NCI-H2227 (cell line): ENCODE measurements around the gene NTSR1.

ENCODE experiments used
- DNase-seq: peaks from one replicate; lab custom pipeline; 2025; ENCODE audit not compliant: unreplicated experiment; lab: John Stamatoyannopoulos, UW

NTSR1 gene

DNA sequence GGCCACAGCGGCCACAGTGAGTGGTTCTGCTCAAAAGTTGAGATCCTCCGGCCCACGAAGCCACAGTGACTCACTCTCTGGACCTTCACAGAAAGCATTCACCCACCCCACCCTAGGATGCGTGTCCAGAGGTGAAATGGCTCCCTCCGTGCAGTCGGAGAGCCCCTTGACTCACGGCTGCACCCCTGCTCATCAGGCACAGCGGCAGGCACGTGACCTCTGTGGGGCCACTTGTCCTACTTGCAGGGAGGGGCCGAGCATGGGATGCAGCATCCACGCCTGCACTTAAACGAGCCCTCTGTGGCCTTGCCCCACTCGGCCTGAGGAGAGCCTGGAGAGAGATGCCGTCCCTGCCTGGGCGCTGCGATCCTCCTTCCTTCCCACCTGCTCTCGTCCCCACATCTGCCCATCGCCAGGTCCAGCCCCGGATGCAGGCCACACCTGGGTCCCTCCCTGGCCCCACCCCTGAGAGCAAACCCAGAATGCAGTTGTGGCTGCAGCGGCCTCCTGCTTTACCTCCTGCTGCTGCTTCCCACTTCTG is 28.7 kb downstream of the NTSR1 start:
- no peak for DNase-seq

DNA sequence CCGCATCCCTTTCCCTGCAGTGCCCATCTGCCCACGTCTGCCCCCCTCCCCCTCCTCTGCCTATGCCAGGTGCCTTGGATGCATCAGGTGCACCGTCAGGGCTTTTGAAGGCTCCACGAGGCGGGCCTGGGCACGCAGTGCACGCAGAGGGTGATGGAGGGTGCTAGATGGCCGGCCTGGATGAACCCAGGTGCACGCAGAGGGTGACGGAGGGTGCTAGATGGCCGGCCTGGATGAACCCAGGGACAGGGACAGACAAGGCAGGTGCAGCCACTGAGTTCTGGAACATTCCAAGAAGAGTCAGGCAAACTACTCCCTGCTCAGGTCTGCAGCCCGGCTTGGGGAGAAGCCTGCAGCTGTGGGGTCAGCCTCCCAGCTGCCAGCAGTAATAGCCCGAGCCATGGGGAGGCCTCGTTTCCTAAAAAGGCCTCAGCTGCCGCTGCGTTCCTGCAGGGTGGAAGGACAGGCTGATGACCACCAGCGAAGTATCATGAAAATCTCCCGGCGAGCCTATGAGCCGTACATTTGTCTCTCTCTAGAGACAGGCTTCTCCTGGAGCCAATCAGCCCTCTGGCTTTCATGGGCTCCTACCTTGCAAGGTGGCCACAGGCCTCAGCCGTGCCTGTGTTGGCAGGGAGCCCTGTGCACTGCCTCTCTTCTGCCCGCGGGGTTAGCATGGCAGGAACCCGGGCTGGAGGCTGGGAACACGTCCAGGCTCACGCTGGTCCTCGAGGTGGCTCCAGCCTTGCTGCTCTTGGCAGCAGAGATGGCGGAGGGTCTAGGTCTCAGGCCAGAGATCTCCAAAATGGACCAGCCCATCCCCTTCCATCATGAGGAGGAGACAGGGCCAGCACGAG is 29.6 kb downstream of the NTSR1 start:
- DNase-seq = no peak

DNA sequence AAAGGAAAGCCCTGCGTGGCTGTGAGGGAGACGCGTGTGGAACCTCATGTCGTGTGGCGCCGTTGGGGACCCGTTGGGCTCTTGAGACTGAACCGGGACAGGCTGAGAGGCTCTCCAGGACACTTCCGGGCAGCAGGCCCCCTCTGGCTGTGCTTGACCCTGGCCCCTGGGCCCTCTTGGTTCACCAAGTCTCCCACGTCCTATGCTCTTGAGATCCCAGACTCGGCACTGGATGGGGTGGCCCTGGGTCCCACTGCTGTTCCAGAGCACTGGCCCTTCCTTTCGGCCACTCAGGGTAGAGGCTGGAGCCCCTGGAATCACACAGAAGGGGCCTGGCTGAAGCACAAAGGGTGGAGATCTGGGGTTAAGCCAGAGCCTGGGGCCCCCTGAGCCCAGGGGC is 30.4 kb downstream of the NTSR1 start:
- no peak for DNase-seq

DNA sequence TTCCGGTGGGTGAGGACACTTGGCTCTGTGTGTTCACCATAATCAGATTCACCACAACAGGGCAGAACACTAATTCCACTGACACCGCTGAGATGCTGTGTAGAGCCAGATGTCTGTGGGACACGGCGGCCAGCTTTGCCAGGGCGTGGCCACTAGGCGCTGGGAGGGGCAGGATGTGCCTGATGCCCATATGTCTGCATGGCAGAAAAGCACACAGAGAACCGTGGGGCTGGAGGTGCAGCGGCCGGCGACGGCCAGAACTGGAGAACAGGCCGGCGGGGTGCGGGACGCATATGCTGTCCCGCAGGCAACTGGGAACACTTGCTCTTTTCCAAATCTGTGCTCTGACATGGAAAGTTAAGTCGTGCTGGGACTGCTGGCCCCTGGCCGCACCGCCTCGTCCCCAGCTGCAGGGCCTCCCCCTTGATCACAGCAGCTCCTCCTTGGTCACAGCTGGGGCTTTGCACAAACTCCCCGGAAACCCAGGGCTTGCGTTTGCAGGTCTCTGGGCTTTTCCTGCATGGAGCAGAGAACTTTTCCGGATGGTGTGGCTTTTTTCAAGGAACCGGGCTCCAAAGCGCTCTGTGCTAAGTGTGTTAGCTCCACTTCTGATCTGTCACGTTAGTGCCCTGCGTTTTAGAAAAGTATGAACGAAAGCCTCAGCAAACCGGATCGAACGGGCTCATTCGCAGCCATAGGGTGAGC is 31.1 kb downstream of the NTSR1 start:
- no peak for DNase-seq

DNA sequence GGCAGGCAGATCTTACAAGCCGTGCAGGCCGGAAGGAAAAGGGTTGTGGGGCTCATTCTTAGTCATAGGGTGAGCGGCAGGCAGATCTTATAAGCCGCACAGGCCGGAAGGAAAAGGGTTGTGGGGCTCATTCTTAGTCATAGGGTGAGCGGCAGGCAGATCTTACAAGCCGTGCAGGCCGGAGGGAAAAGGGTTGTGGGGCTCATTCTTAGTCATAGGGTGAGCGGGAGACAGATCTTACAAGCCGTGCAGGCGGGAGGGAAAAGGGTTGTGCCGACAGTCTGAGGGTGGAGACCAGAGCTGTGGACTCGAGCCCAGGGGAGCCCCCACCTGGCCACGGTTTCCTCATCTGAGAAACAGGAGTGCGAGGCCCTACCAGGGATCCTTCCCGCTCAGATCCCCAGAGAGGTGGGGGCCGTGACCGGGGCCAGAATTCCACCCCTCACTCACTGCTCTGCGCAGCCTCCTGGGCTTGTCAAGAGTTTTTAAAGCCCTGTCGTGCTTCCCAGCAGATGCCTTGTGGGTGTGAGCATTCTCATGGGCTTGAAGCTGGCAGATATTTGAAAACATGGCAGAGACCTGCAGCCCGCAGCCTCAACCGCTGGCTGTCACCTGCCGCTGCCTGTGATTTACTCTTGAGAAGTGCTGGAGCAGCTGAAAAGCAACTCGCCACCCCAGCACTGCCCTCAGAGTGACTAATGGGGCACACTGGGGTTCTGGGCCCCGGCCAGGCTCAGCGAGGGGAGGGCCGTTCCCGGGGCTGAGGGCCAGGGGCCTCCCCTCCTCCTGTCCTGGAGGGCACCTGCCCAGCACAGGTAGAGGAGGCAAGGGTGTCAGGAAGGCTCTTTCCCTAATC is 31.9 kb downstream of the NTSR1 start:
- no peak for DNase-seq

DNA sequence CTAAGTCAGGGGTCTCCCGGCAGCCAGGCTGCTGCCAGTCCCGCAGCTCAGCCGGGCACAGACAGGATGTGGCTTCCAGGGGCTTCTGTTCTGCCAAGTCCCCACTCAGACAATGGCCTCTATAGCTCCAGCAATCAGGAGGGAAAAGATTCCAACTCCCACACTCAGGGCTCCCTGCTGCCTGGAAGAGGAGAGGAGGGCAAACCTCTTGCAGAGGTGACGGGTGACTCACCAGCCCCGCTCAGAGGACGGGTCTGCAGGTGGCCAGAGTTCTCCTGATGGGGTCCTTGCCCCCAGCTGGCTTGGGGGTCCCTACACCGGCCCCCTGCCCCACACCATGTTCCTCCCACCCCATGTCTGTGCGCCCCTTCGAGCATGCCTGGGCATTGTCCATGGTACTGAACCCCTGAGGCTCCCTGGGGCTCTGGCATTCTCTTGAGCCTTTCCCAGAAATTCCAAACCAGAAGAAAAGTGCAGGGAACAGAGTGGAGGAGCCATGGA is 32.6 kb downstream of the NTSR1 start:
- DNase-seq = no peak

DNA sequence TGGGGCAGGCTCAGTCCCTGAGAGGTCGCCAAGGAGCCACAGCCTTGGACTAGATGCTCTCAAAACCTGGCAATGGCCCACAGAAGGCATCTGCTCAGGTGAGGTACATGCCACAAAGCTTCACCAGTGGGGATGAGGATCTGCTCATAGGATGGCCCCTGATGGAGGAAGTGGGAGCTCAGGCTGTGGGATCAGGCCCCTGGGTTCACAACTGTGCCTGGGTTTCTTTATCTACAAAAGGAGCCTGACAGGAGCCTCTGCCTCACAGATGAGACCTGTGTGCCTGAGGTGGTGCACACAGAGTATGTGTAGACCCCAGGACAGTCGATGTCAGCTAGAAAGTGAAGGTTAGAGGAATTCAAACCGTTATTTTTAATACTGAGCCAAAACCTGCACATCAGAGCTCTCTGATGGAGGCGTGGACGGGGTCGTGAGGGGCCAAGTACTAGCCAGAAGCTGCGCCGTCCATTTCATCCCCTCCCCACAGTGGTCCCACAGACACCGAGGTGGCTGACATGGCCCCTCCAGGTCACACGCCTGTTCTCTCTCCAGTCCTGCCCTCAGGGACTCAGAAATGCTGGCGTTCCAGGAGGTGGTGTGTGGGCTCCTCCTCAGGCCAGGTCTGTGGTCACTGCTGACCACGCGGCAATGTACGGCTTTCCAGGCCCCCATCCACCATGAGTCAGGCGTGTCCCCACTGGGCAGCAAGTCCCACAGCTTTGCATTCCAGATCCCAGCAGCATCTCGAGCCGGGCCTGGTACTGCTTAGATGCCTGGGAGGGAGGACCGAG is 33.3 kb downstream of the NTSR1 start:
- no peak for DNase-seq

DNA sequence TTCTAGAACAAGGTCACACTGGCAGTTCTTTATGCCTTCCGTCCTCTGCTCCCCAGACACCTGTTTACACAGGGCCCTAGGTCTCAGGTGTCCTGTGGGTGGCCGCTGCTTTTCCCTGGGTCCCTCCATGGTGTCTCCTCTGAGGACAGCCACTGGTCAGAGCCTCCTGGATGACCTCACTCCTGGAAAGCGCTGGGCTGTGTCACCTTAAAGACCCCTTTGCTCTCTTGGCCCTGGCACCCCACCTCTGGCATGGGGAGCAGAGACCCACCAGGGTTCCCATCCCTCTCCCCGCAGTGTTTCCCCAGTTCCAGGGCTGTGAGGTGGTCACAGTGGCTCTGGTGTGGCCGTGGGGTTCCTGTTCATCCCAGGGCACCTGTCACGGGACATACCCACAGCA is 33.9 kb downstream of the NTSR1 start:
- no peak for DNase-seq

DNA sequence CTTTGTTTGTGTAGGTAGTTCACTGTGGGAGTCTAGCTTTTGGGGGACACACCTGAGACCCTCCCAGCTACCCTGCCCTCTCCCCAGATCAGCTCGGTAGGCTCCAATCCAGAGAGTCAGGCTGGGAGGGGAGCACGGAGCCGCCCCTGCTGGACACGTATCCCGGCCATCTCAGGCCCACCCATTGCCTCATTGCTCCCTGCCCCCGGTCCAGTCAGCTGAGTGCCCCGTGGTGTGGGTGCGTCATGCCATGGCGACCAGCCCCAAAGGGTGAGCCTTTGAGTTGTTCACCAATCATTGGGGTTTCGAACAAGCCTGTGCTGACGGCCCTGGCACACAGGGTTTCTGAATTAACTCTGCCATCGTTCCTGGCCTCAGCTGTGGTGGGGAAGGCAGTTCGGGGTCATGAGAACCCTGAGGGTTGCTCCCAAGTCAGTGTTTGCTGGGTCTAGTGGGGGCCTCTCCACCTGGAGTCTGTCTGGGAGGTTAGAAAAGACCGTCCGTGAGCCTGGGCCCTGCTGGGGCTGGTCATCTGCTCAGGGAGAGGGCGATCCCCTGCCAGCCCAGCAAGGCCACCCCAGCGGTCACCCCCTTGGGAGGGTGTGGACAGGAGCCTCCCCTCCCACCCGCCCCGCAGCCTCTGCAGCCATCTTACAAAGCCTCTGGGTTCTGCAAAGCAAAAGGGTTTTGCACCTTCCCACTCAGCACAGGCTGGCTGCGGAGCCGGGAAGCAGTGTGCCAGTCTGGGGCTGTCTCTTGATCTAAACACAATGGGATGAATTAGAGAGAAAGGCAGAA is 34.5 kb downstream of the NTSR1 start:
- peak; percentile 49 for DNase-seq

DNA sequence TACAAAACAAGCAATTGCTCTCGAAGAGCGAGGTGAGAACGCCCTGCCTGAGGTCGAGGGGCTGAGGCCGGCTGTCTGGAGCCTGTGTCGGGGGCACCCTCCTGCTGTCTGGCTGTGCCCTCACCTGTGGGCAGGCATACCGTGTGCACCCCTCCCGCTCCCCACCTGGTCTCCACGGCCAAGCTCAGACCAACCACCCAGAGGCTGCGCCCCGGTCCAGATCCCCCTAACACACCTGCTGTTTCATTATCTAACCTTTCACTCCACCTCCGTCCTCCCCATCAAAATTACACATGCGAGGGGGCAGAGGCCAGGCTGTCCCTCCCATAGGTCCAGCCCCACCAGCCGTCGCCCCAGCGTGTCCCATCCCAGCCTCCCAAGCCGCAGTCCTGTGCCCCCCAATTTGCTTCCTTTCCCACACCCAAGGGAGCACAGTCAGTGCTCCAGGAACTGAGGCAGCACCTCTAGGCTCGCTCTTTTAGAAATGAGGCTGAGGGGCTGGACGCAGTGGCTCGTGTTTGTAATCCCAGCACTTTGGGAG is 35.2 kb downstream of the NTSR1 start:
- DNase-seq = no peak

DNA sequence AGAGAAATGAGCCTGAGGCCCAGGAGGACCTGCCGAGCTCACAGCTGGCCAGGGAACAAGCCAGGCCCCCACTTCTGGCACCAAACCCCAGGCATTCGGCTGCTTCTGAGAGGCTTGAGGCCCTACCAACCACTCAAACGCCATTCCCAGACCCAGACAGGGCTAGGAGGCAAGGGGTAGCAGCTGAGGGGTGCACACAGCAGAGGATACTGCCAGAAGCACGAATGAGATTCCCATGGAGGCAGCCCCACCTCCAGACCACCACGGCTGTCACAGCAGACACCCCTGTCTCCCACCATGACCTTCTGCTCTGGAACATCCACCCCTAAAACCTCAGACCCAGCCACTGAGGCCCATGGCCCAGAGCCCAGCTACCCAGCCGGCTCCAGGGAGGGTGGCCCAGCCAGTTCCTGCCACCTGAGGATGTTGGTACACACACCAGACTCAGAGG is 36.1 kb downstream of the NTSR1 start:
- no peak for DNase-seq

DNA sequence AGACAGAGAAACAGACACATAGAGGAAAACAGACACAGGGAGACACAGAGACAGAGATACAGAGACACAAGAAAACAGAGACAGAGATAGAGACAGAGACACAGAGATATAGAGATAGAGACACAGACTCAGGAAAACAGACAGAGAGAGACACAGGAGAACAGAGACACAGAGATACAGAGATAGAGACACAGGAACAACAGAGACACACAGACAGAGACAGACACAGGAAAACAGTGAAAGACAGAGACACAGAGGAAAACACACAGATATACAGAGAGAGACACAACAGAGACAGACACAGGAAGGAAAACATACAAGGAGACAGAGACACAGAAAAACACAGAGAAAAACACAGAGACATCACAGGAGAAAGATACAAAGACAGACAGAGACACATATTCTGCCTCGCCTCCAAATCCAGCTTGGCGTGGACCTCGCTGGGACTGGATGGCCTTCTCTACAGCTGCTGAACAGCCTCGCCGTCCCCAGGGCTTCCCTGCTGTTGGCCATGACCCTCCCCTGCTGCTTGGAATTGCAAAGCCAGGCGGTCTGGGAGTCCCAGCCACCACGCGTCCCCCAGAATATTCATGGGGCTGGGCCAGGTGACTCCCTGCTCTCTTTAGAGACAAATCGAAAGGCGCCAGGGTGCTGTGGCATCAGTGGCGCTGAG is 36.8 kb downstream of the NTSR1 start:
- DNase-seq = no peak

DNA sequence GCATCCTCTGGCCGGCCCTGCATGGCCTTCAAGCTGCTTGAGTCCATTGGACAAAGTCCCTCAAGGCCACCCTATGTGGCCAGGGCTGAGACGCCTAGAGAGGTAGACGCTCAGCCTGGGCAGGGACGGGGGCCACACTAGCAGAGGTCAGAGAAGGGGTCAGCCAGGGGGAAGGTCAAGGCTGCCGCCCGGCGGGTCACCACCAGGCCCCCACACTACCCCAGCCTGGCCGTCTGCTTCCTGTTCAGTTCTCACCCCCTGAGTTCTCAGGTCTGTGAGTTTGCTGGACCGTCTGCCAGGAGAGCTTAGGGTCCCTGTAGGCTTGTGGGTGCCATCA is 37.3 kb downstream of the NTSR1 start:
- DNase-seq = no peak

DNA sequence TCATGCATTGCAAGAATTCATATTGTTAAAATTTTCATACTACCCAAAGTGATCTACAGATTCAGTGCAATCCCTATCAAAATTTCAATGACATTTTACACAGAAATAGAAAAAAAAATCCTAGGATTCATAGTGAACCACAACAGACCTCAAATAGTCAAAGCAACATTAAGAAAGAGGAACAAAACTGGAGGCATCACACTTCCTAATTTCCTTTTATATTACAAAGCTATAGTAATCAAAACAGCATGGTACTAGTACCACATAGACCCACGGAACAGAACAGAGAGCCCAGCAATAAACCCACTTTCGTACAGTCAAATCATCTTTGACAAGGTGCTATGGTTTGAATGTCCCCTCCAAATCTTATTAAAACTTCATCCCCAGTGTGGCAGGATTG is 39.7 kb downstream of the NTSR1 start:
- no peak for DNase-seq

DNA sequence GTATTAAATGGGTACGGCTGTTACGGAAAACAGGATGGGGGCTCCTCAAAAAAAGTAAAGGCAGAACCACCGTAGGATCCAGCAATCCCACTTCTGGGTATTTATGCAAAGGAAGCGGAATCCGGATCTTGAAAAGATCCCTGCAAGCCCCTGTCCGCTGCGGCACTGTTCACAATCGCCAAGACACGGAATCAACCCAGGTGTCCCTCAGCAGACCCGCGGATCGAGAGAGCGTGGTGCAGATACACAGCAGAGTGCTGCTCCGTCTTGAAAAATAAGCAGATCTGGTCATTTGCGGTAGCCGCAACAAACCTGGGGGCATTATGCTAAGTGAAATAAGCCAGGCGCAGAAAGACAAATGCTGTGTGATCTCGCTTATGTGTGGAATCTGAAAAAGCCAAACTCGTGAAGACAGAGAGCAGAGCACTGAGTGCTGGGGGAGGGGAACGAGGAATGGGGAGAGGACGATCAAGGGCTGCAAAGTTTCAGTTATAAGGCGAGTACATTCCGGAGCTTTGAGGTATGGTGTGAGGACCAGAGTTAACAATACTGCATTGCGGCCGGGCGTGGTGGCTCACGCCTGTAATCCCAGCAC is 41.3 kb downstream of the NTSR1 start:
- DNase-seq = no peak

DNA sequence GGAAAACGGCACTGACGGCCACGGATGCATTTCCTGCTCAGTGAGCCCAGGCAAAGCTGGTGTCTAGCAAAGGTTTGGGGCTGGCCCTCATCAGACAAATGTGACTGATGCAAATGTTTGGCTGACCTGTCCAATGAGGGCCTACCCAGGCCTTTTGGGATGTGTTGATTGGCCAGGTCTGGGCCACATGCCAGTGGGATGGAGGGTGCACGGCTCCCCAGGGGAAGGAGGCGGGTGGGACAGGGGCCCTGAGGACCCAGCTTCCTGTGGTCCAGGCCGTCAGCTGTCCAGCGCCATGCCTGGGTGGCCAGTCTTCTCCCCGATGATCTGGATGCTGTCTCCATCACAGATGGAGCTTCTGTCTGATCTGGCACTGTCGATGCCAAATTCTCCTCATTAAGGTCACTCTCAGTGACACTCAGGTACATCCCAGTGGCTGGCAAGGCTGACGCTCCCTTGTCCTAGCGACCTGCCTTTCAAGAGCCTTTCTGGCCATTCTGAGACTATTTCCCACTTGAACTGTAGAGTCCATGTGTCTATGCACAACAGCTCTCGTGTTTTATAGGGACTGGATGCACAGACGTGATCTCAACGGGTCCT is 43.0 kb downstream of the NTSR1 start:
- no peak for DNase-seq

DNA sequence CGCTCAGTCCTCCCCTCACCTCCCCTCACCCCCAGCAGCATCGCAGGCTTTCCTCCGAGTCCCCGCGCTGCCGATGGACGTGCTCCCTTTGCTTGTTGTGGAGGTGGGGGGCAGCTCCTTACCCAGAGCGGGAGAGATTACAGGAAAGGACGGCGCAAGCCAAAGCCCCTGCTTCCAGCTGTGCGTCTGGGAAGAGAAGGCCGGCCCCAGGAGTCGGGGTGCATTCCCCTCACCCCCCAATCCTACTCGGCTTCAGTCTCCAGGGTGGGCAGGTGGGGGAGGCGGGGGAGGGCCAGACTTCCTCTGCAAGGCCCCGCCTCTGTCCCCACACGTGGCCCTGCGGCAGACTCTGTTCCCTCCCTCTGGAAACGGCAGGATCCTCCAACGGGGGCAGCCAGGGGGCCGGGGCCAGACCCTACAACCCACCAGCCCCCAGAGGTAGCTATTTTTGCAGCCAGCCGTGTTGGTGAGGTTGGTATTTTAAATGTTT is 43.6 kb downstream of the NTSR1 start:
- no peak for DNase-seq
